Mesenchymal stem cell (in vitro differentiated cells and primary cell): ENCODE results near the gene ACKR3.
A peak's percentile ranks its signal among the peaks of the same experiment; 100 is the strongest.

Experiments
- DNase-seq: peaks from one replicate; pipeline ENCODE4 v3.0.0-alpha.2; 2013
- H2AFZ ChIP-seq: one replicate; pipeline ENCODE4 v1.6.1; 2013; ENCODE audit warnings: low read depth, mild to moderate bottlenecking, control low read depth, inconsistent platforms, low read length, moderate library complexity
- H2AK5ac ChIP-seq: 2 replicates; pipeline ENCODE4 v1.6.1; 2013; ENCODE audit warnings: low read length, moderate library complexity, mild to moderate bottlenecking, inconsistent platforms; ENCODE audit not compliant: severe bottlenecking
- H2BK120ac ChIP-seq: one replicate; pipeline ENCODE4 v1.6.1; 2013; ENCODE audit warnings: low read depth, mild to moderate bottlenecking, inconsistent platforms, low read length, moderate library complexity
- H2BK12ac ChIP-seq, 2 experiments: one replicate each; pipeline ENCODE4 v1.6.1; 2013; ENCODE audit warnings: inconsistent platforms in 2 of 2, low read length in 2 of 2, mild to moderate bottlenecking in 2 of 2, moderate library complexity in 2 of 2, control low read depth in 1 of 2
- H2BK15ac ChIP-seq: one replicate; pipeline ENCODE4 v1.6.1; 2013; ENCODE audit warnings: mild to moderate bottlenecking, low read depth, inconsistent platforms; ENCODE audit not compliant: poor library complexity, severe bottlenecking
- H2BK5ac ChIP-seq: 2 replicates; pipeline ENCODE4 v1.6.1; 2013; ENCODE audit warnings: low read depth, mild to moderate bottlenecking, low read length, control low read depth, inconsistent platforms; ENCODE audit not compliant: poor library complexity, severe bottlenecking
- H3K14ac ChIP-seq, 2 experiments: one replicate each; pipeline ENCODE4 v1.6.1; 2013; ENCODE audit warnings: inconsistent platforms in 2 of 2, low read length in 2 of 2, control low read depth in 1 of 2, mild to moderate bottlenecking in 1 of 2, moderate library complexity in 1 of 2
- H3K18ac ChIP-seq, 2 experiments: one replicate each; pipeline ENCODE4 v1.6.1; 2013; ENCODE audit warnings: inconsistent platforms in 2 of 2, low read length in 2 of 2, control low read depth in 1 of 2, low read depth in 1 of 2, mild to moderate bottlenecking in 1 of 2
- H3K23ac ChIP-seq, 2 experiments: one replicate each; pipeline ENCODE4 v1.6.1; 2013; ENCODE audit warnings: inconsistent platforms in 2 of 2, low read length in 2 of 2, mild to moderate bottlenecking in 2 of 2, moderate library complexity in 2 of 2, control low read depth in 1 of 2
- H3K27ac ChIP-seq: 2 replicates; pipeline ENCODE4 v1.5.1; 2013; ENCODE audit warnings: mild to moderate bottlenecking, moderate library complexity, low read length, control low read depth, inconsistent platforms; ENCODE audit not compliant: poor library complexity, severe bottlenecking
- H3K27me3 ChIP-seq, 2 experiments: 2 replicates each; pipeline versions ENCODE4 v1.6.1 to v1.7.0; 2013; ENCODE audit warnings: low read length in 2 of 2, mild to moderate bottlenecking in 2 of 2, moderate library complexity in 2 of 2, control low read depth in 1 of 2, inconsistent platforms in 1 of 2; ENCODE audit not compliant: control insufficient read depth in 1 of 2, insufficient read depth in 1 of 2
- H3K36me3 ChIP-seq, 2 experiments: 2 replicates each; pipeline versions ENCODE4 v1.6.1 to v1.7.0; 2013; ENCODE audit warnings: low read length in 2 of 2, control low read depth in 1 of 2, inconsistent platforms in 1 of 2, low read depth in 1 of 2, mild to moderate bottlenecking in 1 of 2; ENCODE audit not compliant: insufficient read depth in 2 of 2, control insufficient read depth in 1 of 2
- H3K4ac ChIP-seq, 2 experiments: one replicate each; pipeline ENCODE4 v1.6.1; 2013; ENCODE audit warnings: inconsistent platforms in 2 of 2, low read length in 2 of 2, mild to moderate bottlenecking in 2 of 2, moderate library complexity in 2 of 2, control low read depth in 1 of 2, low read depth in 1 of 2
- H3K4me1 ChIP-seq: 2 replicates; pipeline ENCODE4 v1.6.1; 2013; ENCODE audit warnings: low read depth, low read length, control low read depth; ENCODE audit not compliant: control insufficient read depth, insufficient read depth
- H3K4me2 ChIP-seq: 2 replicates; pipeline ENCODE4 v1.6.1; 2013; ENCODE audit warnings: low read length, mild to moderate bottlenecking, inconsistent platforms; ENCODE audit not compliant: poor library complexity, severe bottlenecking
- H3K4me3 ChIP-seq, 2 experiments: 2 replicates each; pipeline versions ENCODE4 v1.5.1 to v1.7.0; 2013; ENCODE audit warnings: low read length in 2 of 2, mild to moderate bottlenecking in 2 of 2, control low read depth in 1 of 2, low read depth in 1 of 2; ENCODE audit not compliant: insufficient read depth in 1 of 2
- H3K79me1 ChIP-seq: replicated peaks from 2 replicates; pipeline ENCODE4 v1.6.1; 2013; ENCODE audit warnings: mild to moderate bottlenecking, control low read depth, low read length, inconsistent platforms; ENCODE audit not compliant: poor library complexity, severe bottlenecking
- H3K9ac ChIP-seq: 2 replicates; pipeline ENCODE4 v1.7.0; 2013; ENCODE audit warnings: mild to moderate bottlenecking, low read length, moderate library complexity
- H3K9me3 ChIP-seq: 2 replicates; pipeline ENCODE4 v1.7.0; 2013; ENCODE audit warnings: mild to moderate bottlenecking, low read length; ENCODE audit not compliant: control insufficient read depth
- H4K8ac ChIP-seq: one replicate; pipeline ENCODE4 v1.6.1; 2013; ENCODE audit warnings: inconsistent platforms, mild to moderate bottlenecking, low read length, moderate library complexity
- H4K91ac ChIP-seq: one replicate; pipeline ENCODE4 v1.6.1; 2013; ENCODE audit warnings: mild to moderate bottlenecking, low read length, inconsistent platforms
- WGBS: methylation state at CpG from one replicate; pipeline ENCODE4 v1.1.7; 2013; ENCODE audit warnings: mixed read lengths; 5-methylcytosine and 5-hydroxymethylcytosine counted together

Gene ACKR3

GRCh38 chr2:236627841-236628240 lies 58.2 kb downstream of the ACKR3 start:
- no peak overlapping the region for H2BK15ac ChIP-seq
- WGBS: 94% methylated on average over 6 of the region's 6 CpGs
- no peaks in the 10 kb centered on the region for H3K79me1 ChIP-seq
- H4K91ac ChIP-seq: no peak overlapping the region
- no peak for DNase-seq
- H3K27ac ChIP-seq: no peak overlapping the region
- no peaks in the 10 kb centered on the region for H3K36me3 ChIP-seq
- H3K9me3 ChIP-seq: no peaks in the 10 kb centered on the region
- H3K4me2 ChIP-seq: no peak overlapping the region
- no peak overlapping the region for H2BK12ac ChIP-seq
- no peak overlapping the region for H3K23ac ChIP-seq
- no peak overlapping the region for H3K9ac ChIP-seq
- no peak overlapping the region for H2AK5ac ChIP-seq
- no peak overlapping the region for H2AFZ ChIP-seq
- no peak overlapping the region for H4K8ac ChIP-seq
- H3K4ac ChIP-seq: no peak overlapping the region
- no peak overlapping the region for H3K18ac ChIP-seq
- no peak overlapping the region for H3K4me3 ChIP-seq
- no peaks in the 10 kb centered on the region for H3K4me1 ChIP-seq
- no peak overlapping the region for H2BK120ac ChIP-seq
- no peak overlapping the region for H2BK5ac ChIP-seq
- H3K14ac ChIP-seq: no peak overlapping the region
- H3K27me3 ChIP-seq: peaks cover 0 to 59% of the 10 kb centered on the region in 2 experiments

GRCh38 chr2:236628256-236628901 lies 58.8 kb downstream of the ACKR3 start:
- H3K18ac ChIP-seq: no peak overlapping the region
- H3K4me1 ChIP-seq: no peaks in the 10 kb centered on the region
- no peak overlapping the region for H3K4me3 ChIP-seq
- no peaks in the 10 kb centered on the region for H3K36me3 ChIP-seq
- no peak overlapping the region for H3K23ac ChIP-seq
- peak overlapping the region; percentile 18 for H4K91ac ChIP-seq
- no peak overlapping the region for H2BK15ac ChIP-seq
- peaks cover 2 to 56% of the 10 kb centered on the region in 2 experiments for H3K27me3 ChIP-seq
- no peaks in the 10 kb centered on the region for H3K79me1 ChIP-seq
- H3K14ac ChIP-seq: no peak overlapping the region
- no peak overlapping the region for H2BK120ac ChIP-seq
- no peak for DNase-seq
- no peak overlapping the region for H2AK5ac ChIP-seq
- no peaks in the 10 kb centered on the region for H3K9me3 ChIP-seq
- H3K4ac ChIP-seq: no peak overlapping the region
- H4K8ac ChIP-seq: peak overlapping the region; percentile 12
- H3K4me2 ChIP-seq: no peak overlapping the region
- 92% methylated on average over 15 of the region's 15 CpGs for WGBS
- no peak overlapping the region for H3K9ac ChIP-seq
- no peak overlapping the region for H2BK5ac ChIP-seq
- no peak overlapping the region for H3K27ac ChIP-seq
- peak overlapping the region in 1 of 2 experiments; percentile 3 for H2BK12ac ChIP-seq
- H2AFZ ChIP-seq: no peak overlapping the region

DNA sequence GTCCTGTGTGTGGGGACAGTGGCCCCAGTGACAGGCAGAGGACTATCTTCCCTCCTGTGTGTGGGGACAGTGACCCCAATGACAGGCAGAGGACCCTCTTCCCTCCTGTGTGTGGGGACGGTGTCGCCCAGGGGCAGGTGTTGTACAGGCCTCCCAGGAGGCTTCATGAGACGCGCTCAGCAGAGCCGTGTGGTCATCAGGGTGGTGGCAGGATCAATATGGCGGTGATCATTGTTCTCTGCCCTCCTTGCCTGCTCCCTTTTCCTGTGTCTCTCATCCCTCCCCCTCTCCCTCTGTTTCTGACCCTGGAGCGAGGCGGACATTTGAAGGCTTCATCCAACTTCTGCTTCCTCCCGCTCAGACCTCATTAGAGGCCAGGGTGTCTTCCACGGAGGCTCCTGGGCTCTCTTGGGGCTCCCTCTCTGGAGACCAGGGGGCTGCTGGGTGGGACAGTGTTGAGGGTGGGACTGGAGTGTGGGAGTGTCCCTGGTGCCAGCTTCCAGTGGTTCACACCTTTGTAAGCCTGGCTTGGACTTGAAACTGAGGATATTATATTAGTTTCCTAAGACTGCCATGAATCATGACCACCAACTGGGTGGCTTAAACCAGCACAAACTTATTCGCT lies 59.5 kb downstream of the ACKR3 start:
- H3K79me1 ChIP-seq: no peaks in the 10 kb centered on the region
- H4K8ac ChIP-seq: no peak overlapping the region
- DNase-seq: no peak

DNA sequence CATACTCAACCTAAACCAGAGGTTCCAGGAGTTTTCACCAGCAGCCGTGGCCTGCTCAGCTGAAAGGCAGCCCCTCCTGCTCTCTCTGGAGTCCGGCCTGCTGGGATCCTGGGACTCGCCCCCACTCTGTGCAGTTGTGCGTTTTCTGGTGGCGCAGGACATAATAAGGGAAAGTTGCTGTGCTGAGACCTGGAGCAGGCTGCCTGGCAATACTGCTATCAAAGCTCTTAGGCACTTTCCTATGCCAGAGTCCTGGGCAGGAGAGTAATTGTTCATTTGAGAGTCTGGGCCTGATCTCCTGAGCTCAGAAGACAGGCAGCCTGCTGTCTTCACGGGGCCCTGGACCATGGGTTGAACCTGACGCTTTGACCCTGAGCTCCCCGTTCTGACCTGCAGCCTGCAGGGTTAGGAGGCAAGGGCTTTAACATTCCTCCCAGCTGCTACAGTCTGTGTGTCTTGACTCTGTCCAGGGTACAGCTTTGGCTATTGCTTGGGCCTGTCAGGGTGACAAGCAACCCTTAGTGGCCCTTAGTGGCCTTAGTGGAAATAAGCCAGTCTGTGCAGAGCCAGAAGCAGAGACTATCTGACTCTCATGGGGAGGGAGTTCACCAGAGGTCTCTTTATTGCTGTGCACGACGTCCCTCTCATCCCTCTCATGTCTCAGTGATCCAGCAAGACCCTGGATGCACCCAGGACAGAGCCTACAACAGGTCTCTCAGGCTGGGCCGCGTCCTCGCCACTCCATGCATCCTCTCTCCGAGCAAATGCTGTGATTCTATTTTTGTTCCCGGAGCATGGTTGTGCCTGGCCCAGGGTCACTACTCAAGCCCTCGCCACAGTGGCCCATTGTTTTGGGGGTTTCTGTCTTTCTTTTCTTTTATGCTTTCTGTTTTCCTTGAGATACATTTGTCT lies 60.6 kb downstream of the ACKR3 start:
- Histone ChIP-seq H2BK5ac (no peak overlapping the region), H2BK12ac (no peak overlapping the region), H3K14ac (no peak overlapping the region), H2BK120ac (no peak overlapping the region), H2BK15ac (no peak overlapping the region), H2AFZ (no peak overlapping the region), H3K27ac (no peak overlapping the region), H3K36me3 (no peaks in the 10 kb centered on the region), H3K9me3 (no peaks in the 10 kb centered on the region), H2AK5ac (no peak overlapping the region), H3K23ac (no peak overlapping the region), H3K4me1 (no peaks in the 10 kb centered on the region), H3K27me3 (peaks cover 3 to 53% of the 10 kb centered on the region in 2 experiments), H3K79me1 (no peaks in the 10 kb centered on the region), H4K8ac (no peak overlapping the region), H3K4me3 (no peak overlapping the region), H4K91ac (no peak overlapping the region), H3K18ac (no peak overlapping the region), H3K4ac (no peak overlapping the region), H3K9ac (no peak overlapping the region), H3K4me2 (no peak overlapping the region)
- no peak for DNase-seq
- 75% methylated on average over 15 of the region's 16 CpGs for WGBS

More for the DNA sequence above, 59.5 kb downstream of the ACKR3 start:
- H2BK5ac ChIP-seq: no peak overlapping the region
- peak overlapping the region; percentile 18 for H4K91ac ChIP-seq
- no peak overlapping the region for H3K4me3 ChIP-seq
- no peak overlapping the region for H3K4me2 ChIP-seq
- H2BK15ac ChIP-seq: no peak overlapping the region
- H2BK120ac ChIP-seq: no peak overlapping the region
- no peak overlapping the region for H2AK5ac ChIP-seq
- no peak overlapping the region for H3K23ac ChIP-seq
- H2BK12ac ChIP-seq: no peak overlapping the region
- H3K36me3 ChIP-seq: no peaks in the 10 kb centered on the region
- H3K18ac ChIP-seq: no peak overlapping the region
- 93% methylated on average over 11 of the region's 11 CpGs for WGBS
- H2AFZ ChIP-seq: no peak overlapping the region
- H3K4me1 ChIP-seq: no peaks in the 10 kb centered on the region
- H3K27me3 ChIP-seq: peaks cover 3 to 53% of the 10 kb centered on the region in 2 experiments
- H3K9me3 ChIP-seq: no peaks in the 10 kb centered on the region
- H3K27ac ChIP-seq: no peak overlapping the region
- H3K14ac ChIP-seq: no peak overlapping the region
- H3K4ac ChIP-seq: no peak overlapping the region
- H3K9ac ChIP-seq: no peak overlapping the region
